Measurements from ENCODE around the gene HOXC6. TPM values are rescaled to one million over a fixed set of nuclear protein-coding genes. Genes with fewer than 3 reads are reported as not detected.

HOXC6 gene
- total RNA-seq, 1 experiment from 2014 or later: not detected

DNA sequence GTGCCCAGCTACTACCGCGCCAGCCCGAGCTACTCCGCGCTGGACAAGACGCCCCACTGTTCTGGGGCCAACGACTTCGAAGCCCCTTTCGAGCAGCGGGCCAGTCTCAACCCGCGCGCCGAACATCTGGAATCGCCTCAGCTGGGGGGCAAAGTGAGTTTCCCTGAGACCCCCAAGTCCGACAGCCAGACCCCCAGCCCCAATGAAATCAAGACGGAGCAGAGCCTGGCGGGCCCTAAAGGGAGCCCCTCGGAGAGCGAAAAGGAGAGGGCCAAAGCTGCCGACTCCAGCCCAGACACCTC lies 42.6 kb upstream of the HOXC6 start:
- no peak overlapping the region for H3K27ac Mint-ChIP-seq
- CTCF ChIA-PET: interaction anchor here (0.9 to 5.1 kb wide), 16 partner anchors 9 to 257 kb away, joined by 3 to 43 read pairs (median 10); partner anchors contain the start of genes HOXC5, HOXC8 and HOXC9
- TF ChIP-seq ZNF416 (CRISPR knock-in tag; IDR thresholded peaks at IDR 0.05) (no peak), ZNF219 (CRISPR knock-in tag; IDR thresholded peaks at IDR 0.05; ENCODE audit: borderline replicate concordance) (no peak), NR2C2 (CRISPR knock-in tag; IDR thresholded peaks at IDR 0.05) (no peak), ELF4 (CRISPR knock-in tag; IDR thresholded peaks at IDR 0.05; ENCODE audit: low read depth) (no peak), USF2 (CRISPR knock-in tag; IDR thresholded peaks at IDR 0.05) (no peak), ATF3 (CRISPR knock-in tag; conservative IDR thresholded peaks at IDR 0.05) (no peak), ZBTB21 (CRISPR knock-in tag; IDR thresholded peaks at IDR 0.05; ENCODE audit: borderline replicate concordance) (no peak), NFYB (CRISPR knock-in tag; conservative IDR thresholded peaks at IDR 0.05; ENCODE audit: low read depth) (no peak), AR (CRISPR knock-in tag; IDR thresholded peaks at IDR 0.05) (no peak), ZNF121 (CRISPR knock-in tag; IDR thresholded peaks at IDR 0.05) (no peak), GRHL2 (CRISPR knock-in tag; IDR thresholded peaks at IDR 0.05; ENCODE audit: insufficient replicate concordance, severe bottlenecking) (no peak)
- TF ChIP-seq, protein P1, sequence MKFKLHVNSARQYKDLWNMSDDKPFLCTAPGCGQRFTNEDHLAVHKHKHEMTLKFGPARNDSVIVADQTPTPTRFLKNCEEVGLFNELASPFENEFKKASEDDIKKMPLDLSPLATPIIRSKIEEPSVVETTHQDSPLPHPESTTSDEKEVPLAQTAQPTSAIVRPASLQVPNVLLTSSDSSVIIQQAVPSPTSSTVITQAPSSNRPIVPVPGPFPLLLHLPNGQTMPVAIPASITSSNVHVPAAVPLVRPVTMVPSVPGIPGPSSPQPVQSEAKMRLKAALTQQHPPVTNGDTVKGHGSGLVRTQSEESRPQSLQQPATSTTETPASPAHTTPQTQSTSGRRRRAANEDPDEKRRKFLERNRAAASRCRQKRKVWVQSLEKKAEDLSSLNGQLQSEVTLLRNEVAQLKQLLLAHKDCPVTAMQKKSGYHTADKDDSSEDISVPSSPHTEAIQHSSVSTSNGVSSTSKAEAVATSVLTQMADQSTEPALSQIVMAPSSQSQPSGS (CRISPR knock-in tag; IDR thresholded peaks at IDR 0.05; ENCODE audit: borderline replicate concordance, low read depth): no peak
- TF ChIP-seq, protein P2, sequence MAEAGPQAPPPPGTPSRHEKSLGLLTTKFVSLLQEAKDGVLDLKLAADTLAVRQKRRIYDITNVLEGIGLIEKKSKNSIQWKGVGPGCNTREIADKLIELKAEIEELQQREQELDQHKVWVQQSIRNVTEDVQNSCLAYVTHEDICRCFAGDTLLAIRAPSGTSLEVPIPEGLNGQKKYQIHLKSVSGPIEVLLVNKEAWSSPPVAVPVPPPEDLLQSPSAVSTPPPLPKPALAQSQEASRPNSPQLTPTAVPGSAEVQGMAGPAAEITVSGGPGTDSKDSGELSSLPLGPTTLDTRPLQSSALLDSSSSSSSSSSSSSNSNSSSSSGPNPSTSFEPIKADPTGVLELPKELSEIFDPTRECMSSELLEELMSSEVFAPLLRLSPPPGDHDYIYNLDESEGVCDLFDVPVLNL (CRISPR knock-in tag; IDR thresholded peaks at IDR 0.05; ENCODE audit: borderline replicate concordance, low read depth): no peak

DNA sequence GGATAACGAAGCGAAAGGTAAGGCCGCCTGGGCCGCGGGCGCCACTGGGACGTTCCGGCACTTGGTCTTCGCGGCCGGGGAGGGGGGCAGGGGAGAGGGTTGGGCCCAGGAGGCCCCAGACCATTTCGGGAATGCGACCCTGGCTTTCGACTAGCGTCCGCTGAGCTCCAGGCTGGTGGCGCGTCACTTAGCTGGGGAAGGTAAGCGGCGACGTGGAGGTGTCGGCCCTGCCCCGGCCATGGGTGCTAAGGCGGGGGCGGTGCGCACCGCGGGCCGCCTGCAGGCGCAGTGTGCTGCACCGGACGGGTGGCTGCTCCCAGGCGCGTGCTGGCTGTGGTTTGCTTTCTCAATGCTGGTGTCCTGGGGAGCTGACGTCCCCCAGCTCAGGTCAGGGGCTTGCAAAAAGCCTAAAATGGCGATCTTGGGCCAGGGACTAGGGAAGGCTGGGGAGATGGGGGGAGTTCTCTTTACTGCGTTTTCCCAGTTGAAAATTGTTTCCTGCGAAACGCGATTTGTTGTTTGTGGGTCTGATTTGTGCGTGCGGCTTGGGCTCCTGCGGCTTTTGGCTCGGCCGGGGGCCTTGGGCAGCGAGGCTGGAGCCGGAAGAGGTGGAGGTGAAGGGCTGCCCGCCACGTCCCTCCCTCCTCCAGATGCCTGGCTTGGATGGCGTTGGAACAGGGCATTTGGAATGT lies 42.1 kb upstream of the HOXC6 start:
- TF ChIP-seq SMAD4 (CRISPR knock-in tag; IDR thresholded peaks at IDR 0.05): 0 out of 2 replicates have a peak, but pooled peaks have one; percentile 13
- TF ChIP-seq NFE2L1 (CRISPR knock-in tag; IDR thresholded peaks at IDR 0.05): no peak
- TF ChIP-seq EMX1 (CRISPR knock-in tag; IDR thresholded peaks at IDR 0.05): no peak
- ChIA-PET POLR2A (interaction anchor here (0.6 to 0.9 kb wide), 2 partner anchors 32 to 1129 kb away, joined by 3 to 4 read pairs; no protein-coding TSS in a partner anchor), CTCF (interaction anchor here (1.0 to 5.1 kb wide), 14 partner anchors 9 to 230 kb away, joined by 3 to 43 read pairs (median 10); partner anchors contain the start of genes HOXC5, HOXC8 and HOXC9)
- no peak overlapping the region for H3K27ac Mint-ChIP-seq
- DNase-seq (ENCODE audit: low spot score) (no peak), ATAC-seq (peak; percentile 8; the same call in 1 of the 2 replicates)
- no peaks in the 10 kb centered on the region for H3K9me3 Mint-ChIP-seq
- H3K4me3 Mint-ChIP-seq: peak overlapping the region; percentile 52
- peaks cover 100% of the 10 kb centered on the region for H3K27me3 Mint-ChIP-seq (ENCODE audit: low read depth)
- H3K4me1 Mint-ChIP-seq: peaks cover 41% of the 10 kb centered on the region
- no peaks in the 10 kb centered on the region for H3K36me3 Mint-ChIP-seq

More for the DNA sequence above, 42.6 kb upstream of the HOXC6 start:
- Mint-ChIP-seq H3K4me3 (peak overlapping the region; percentile 52), H3K4me1 (peaks cover 39% of the 10 kb centered on the region), H3K36me3 (no peaks in the 10 kb centered on the region), H3K27me3 (ENCODE audit: low read depth) (peaks cover 100% of the 10 kb centered on the region), H3K9me3 (no peaks in the 10 kb centered on the region)
- DNase-seq (ENCODE audit: low spot score) (no peak), ATAC-seq (no peak)
- POLR2A ChIA-PET: interaction anchor here (0.9 kb wide), 1 partner anchor 32 kb away, joined by 3 read pairs; no protein-coding TSS in a partner anchor

All from WTC11 (cell line).